ENCODE results near the gene DHCR7.
A peak's percentile ranks its signal among the peaks of the same experiment; 100 is the strongest.

Gene DHCR7

GRCh38 chr11:71456294-71456693 is 8.1 kb upstream of the DHCR7 start:
- no peak overlapping the region for H3K27ac Mint-ChIP-seq
- H3K27me3 Mint-ChIP-seq (ENCODE audit: low read depth), result no peaks in the 10 kb centered on the region
- no peak overlapping the region for H3K4me3 Mint-ChIP-seq
- peaks cover 38% of the 10 kb centered on the region for H3K4me1 Mint-ChIP-seq (ENCODE audit: low read depth)
- H3K36me3 Mint-ChIP-seq (ENCODE audit: low read depth), result peaks cover 46% of the 10 kb centered on the region
- H3K9me3 Mint-ChIP-seq, result no peaks in the 10 kb centered on the region

GRCh38 chr11:71454470-71455113 is 6.4 kb upstream of the DHCR7 start:
- H3K27ac Mint-ChIP-seq, result peak overlapping the region; percentile 21

GRCh38 chr11:71453918-71454304 is 5.7 kb upstream of the DHCR7 start:
- Mint-ChIP-seq H3K27me3 (ENCODE audit: low read depth) (no peaks in the 10 kb centered on the region), H3K9me3 (no peaks in the 10 kb centered on the region), H3K36me3 (ENCODE audit: low read depth) (peaks cover 28% of the 10 kb centered on the region), H3K27ac (peak overlapping the region; percentile 75), H3K4me3 (peak overlapping the region; percentile 91), H3K4me1 (ENCODE audit: low read depth) (peaks cover 54% of the 10 kb centered on the region)

More at GRCh38 chr11:71454470-71455113, 6.4 kb upstream of the DHCR7 start:
- Mint-ChIP-seq H3K4me3 (peak overlapping the region; percentile 92), H3K4me1 (ENCODE audit: low read depth) (peaks cover 50% of the 10 kb centered on the region), H3K36me3 (ENCODE audit: low read depth) (peaks cover 30% of the 10 kb centered on the region), H3K9me3 (no peaks in the 10 kb centered on the region), H3K27me3 (ENCODE audit: low read depth) (no peaks in the 10 kb centered on the region)

GRCh38 chr11:71453037-71453917 is 5.1 kb upstream of the DHCR7 start, which contains the start of gene NADSYN1:
Gene NADSYN1, plus strand, starts transcription at chr11:71453203. Its CDS starts 94 bp downstream, at chr11:71453297.
- Mint-ChIP-seq H3K4me3 (peak within 1 kb of the TSS; percentile 91), H3K4me1 (ENCODE audit: low read depth) (peaks cover 54% of the 10 kb centered on the region), H3K9me3 (no peaks in the 10 kb centered on the region), H3K36me3 (ENCODE audit: low read depth) (peaks cover 26% of the 10 kb centered on the region), H3K27me3 (ENCODE audit: low read depth) (no peaks in the 10 kb centered on the region), H3K27ac (peak within 1 kb of the TSS; percentile 91)

DNA sequence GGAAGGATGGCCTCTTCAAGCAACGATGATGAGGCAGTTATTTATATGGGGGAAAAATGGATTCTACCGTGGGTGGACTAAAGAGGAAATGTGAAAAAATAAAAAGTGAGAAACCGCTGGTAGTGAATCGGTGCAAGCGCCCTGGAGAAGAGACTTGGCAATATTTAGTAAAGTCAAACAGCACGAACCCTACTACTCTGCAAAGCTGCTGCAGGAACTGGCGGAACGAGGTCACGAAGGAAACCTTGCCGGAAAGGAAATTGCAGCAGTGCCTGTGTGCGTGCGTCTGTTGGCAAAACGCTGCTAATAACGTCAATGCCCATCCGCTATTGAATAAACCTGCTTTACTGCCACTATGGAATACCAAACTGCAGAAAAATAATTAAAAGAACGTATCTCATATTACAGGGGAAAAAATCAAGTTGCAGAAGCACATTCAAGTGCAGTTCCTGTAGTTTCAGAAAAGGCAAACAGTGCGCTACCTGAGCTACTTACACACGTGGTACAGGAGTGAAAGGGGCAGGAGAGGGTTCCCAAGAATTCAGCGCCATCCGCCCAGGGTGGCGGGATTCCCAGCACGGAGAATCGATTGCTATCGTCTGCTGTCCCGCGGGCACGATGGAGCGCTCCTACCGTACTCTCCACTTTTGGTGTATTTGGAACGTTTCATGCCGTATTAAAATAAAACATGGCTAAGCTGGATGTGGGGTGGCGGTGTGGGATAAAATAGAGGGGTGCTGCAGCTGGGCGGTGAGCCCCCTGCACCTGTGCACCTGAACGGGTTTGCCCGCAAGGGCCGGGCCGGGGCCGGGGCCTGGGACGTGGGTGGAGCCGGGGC is 4.2 kb upstream of the DHCR7 start:
- H3K27me3 Mint-ChIP-seq (ENCODE audit: low read depth), result no peaks in the 10 kb centered on the region
- peak overlapping the region; percentile 91 for H3K27ac Mint-ChIP-seq
- H3K4me1 Mint-ChIP-seq (ENCODE audit: low read depth), result peaks cover 54% of the 10 kb centered on the region
- H3K4me3 Mint-ChIP-seq, result peak overlapping the region; percentile 91
- H3K9me3 Mint-ChIP-seq, result no peaks in the 10 kb centered on the region
- H3K36me3 Mint-ChIP-seq (ENCODE audit: low read depth), result peaks cover 23% of the 10 kb centered on the region

- Mint-ChIP-seq H3K36me3 (ENCODE audit: low read depth) (peaks cover 26% of the 10 kb centered on the region), H3K4me1 (ENCODE audit: low read depth) (peaks cover 59% of the 10 kb centered on the region), H3K4me3 (peak overlapping the region; percentile 91), H3K27me3 (ENCODE audit: low read depth) (no peaks in the 10 kb centered on the region), H3K27ac (peak overlapping the region; percentile 91), H3K9me3 (no peaks in the 10 kb centered on the region)
These were observed 3.5 kb upstream of the DHCR7 start for GRCh38 chr11:71451596-71452198.

DNA sequence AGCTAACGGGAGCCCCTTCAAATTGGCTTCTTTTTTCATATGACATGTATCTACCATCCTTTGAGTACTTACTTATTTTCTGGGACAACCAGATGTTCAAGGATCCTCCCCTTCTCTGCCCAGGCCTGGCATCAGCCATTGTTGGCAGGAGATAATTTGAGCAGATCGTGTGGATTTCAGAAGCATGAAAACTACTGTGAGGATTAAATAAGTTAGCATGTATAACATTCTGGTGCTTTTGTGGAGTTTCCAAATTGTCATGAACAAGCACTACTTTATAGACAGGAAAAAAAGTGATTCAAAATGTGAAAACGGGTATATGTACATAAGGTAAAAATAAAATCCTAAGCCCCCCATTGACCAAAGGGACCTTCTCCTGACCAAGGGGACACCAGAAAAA is 2.7 kb upstream of the DHCR7 start:
- Mint-ChIP-seq H3K9me3 (peaks cover 6% of the 10 kb centered on the region), H3K27me3 (ENCODE audit: low read depth) (no peaks in the 10 kb centered on the region), H3K27ac (peak overlapping the region; percentile 91), H3K36me3 (ENCODE audit: low read depth) (peaks cover 26% of the 10 kb centered on the region), H3K4me1 (ENCODE audit: low read depth) (peaks cover 57% of the 10 kb centered on the region), H3K4me3 (peak overlapping the region; percentile 91)

- Mint-ChIP-seq H3K27ac (no peak overlapping the region), H3K27me3 (ENCODE audit: low read depth) (no peaks in the 10 kb centered on the region), H3K4me3 (peak overlapping the region; percentile 30), H3K4me1 (ENCODE audit: low read depth) (peaks cover 55% of the 10 kb centered on the region), H3K9me3 (peaks cover 9% of the 10 kb centered on the region), H3K36me3 (ENCODE audit: low read depth) (peaks cover 29% of the 10 kb centered on the region)
These were observed 2.3 kb upstream of the DHCR7 start for GRCh38 chr11:71450507-71450906.

DNA sequence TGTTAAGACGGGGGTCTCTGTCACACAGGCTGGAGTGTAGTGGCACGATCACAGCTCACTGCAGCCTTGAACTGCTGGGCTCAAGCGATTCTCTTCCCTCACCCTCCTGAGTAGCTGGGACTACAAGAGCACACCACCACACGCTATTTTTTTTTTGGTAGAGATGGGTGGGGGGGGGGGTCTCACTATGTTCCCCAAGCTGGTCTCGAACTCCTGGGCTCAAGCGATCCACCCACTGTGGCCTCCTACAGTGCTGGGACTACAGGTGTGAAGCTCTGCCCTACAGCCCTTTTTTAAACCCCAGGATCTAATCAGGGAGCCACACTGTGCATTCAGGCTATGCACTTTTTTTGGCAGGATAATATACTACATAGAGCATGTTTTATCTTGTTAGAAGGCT is 1.4 kb upstream of the DHCR7 start:
- H3K9me3 Mint-ChIP-seq, result peaks cover 9% of the 10 kb centered on the region
- peaks cover 54% of the 10 kb centered on the region for H3K4me1 Mint-ChIP-seq (ENCODE audit: low read depth)
- peak overlapping the region; percentile 93 for H3K4me3 Mint-ChIP-seq
- peak overlapping the region; percentile 89 for H3K27ac Mint-ChIP-seq
- H3K36me3 Mint-ChIP-seq (ENCODE audit: low read depth), result peaks cover 29% of the 10 kb centered on the region
- H3K27me3 Mint-ChIP-seq (ENCODE audit: low read depth), result no peaks in the 10 kb centered on the region

DNA sequence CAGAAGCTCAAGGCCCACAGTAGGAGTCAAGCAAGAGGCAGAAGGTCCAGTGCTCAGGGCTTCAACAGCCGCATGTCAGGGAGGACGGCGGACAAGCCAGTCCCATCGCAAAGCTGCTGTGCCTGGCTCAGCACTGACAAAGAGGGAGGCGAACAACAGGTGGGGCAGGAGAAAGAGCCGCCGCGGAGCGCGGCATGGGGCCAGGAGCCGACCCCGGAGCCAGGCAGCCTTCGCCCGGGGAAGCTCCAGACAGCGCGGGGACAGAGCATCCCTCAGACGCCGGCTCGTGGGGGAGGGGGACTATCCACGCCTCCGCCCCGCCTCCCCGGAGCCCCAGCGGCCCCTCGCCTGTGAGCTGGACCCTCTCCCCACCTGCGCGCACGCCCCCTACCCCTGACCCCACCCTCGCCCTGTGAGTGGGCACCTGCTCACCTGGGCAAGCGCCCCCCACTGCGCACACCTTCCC is 369 bp downstream of the DHCR7 start:
- H3K9me3 Mint-ChIP-seq, result peaks cover 9% of the 10 kb centered on the region
- no peaks in the 10 kb centered on the region for H3K27me3 Mint-ChIP-seq (ENCODE audit: low read depth)
- peak overlapping the region; percentile 84 for H3K27ac Mint-ChIP-seq
- H3K36me3 Mint-ChIP-seq (ENCODE audit: low read depth), result peaks cover 38% of the 10 kb centered on the region
- peak overlapping the region; percentile 93 for H3K4me3 Mint-ChIP-seq
- H3K4me1 Mint-ChIP-seq (ENCODE audit: low read depth), result peaks cover 48% of the 10 kb centered on the region

DNA sequence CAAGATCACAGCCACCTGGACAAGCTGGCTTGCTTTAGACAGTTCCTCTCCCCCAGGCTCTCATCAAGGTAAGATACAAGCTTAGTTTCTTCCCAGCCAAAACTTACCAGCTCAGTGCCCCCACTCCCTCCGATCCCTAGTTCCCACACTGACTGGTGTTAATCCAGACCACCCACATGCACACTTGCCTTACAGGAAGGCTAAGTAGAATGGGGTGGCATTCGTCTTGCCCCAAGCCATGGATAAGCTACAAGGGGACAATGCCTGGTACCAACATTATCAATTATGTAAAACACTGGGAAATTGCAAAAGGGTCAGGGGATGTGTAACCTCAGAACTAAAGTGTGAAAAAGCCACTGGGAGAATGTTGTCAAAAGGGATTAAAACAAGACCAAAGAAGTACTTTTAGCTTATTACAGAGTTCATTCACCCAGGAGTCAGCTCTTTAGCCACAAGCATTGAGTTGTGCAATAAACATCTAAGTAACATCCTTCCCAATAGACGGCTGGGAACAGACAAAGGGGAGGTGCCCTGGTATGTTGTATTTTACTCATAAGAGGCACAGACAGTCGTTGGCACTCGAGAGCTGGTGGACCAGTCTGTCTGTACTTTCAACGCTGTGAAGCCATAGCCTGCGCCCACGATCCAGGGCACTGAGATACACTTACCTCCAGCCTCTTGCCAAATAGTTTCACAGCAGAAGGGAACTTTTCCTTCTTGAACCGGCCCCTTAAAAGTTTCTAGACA is 1.1 kb downstream of the DHCR7 start:
- peaks cover 41% of the 10 kb centered on the region for H3K36me3 Mint-ChIP-seq (ENCODE audit: low read depth)
- H3K4me3 Mint-ChIP-seq, result peak overlapping the region; percentile 93
- peak overlapping the region; percentile 84 for H3K27ac Mint-ChIP-seq
- H3K4me1 Mint-ChIP-seq (ENCODE audit: low read depth), result peaks cover 45% of the 10 kb centered on the region
- H3K9me3 Mint-ChIP-seq, result peaks cover 9% of the 10 kb centered on the region
- no peaks in the 10 kb centered on the region for H3K27me3 Mint-ChIP-seq (ENCODE audit: low read depth)

GRCh38 chr11:71446150-71446549 is 2.0 kb downstream of the DHCR7 start:
- no peak overlapping the region for H3K27ac Mint-ChIP-seq
- H3K27me3 Mint-ChIP-seq (ENCODE audit: low read depth), result no peaks in the 10 kb centered on the region
- peak overlapping the region; percentile 93 for H3K4me3 Mint-ChIP-seq
- H3K9me3 Mint-ChIP-seq, result peaks cover 9% of the 10 kb centered on the region
- H3K4me1 Mint-ChIP-seq (ENCODE audit: low read depth), result peaks cover 35% of the 10 kb centered on the region
- H3K36me3 Mint-ChIP-seq (ENCODE audit: low read depth), result peaks cover 45% of the 10 kb centered on the region

DNA sequence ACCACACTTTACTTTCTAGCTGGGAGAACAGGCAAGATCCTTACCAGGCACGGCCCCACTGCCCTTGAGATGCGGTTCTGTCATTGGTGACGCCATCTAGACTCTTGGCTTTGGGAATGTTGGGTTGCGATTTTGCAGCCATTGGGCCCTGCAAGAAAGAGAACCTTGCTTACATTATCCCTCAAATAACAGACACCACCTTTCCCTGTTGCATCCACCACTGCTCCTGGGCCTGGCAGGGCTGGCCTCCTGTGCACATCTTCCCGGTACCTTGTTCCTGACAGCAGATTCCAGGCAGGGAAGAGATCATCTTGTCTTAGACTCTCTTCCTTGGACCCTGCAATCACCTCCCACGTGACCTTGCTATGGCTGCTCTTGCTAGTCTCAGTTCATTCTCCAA is 3.4 kb downstream of the DHCR7 start:
- peaks cover 9% of the 10 kb centered on the region for H3K9me3 Mint-ChIP-seq
- H3K27me3 Mint-ChIP-seq (ENCODE audit: low read depth), result no peaks in the 10 kb centered on the region
- H3K4me3 Mint-ChIP-seq, result no peak overlapping the region
- H3K27ac Mint-ChIP-seq, result no peak overlapping the region
- peaks cover 25% of the 10 kb centered on the region for H3K4me1 Mint-ChIP-seq (ENCODE audit: low read depth)
- peaks cover 54% of the 10 kb centered on the region for H3K36me3 Mint-ChIP-seq (ENCODE audit: low read depth)

All from T-helper 1 cell treated with Interleukin-12 subunit alpha and Interleukin-12 subunit beta and Interleukin-4 antibody, amounts not matched to agents 30 μg/mL and 1 μg/mL, for 36 hours (primary cell).